Sciatic nerve (tissue), 2 donors: ENCODE data around the gene SLC25A33. TPM values are rescaled to one million over a fixed set of nuclear protein-coding genes. Genes with fewer than 3 reads are reported as not detected.
"Not testable (repeated sequence)": the region's sequence is repeated elsewhere in the genome, so short reads cannot be mapped to it uniquely, and the experiment has no call there.

ENCODE experiments used
- ATAC-seq: fragments of 200-7000 bp; cut with Tn5 transposase; one replicate; pipeline ENCODE4 v1.9.1; 2020; ENCODE audit warnings: mild to moderate bottlenecking, moderate library complexity
- DNase-seq: peaks from one replicate; pipeline ENCODE4 v3.0.0-alpha.2; 2020; ENCODE audit warnings: low spot score
- intact Hi-C: fragments of 100-400 bp; cut with DNase I; formaldehyde crosslinking; loops from one replicate; pipeline ENCODE4 v1.14.2; 2022
- total RNA-seq: library from RNA; stranded (reverse); fragmentation: NEBNext Ultra II Directional; extraction: Animal tissue kit (Norgen Biotek cat#: 25700); gene quantifications from one replicate; pipeline ENCODE4 v1.2.1, GENCODE V29; 2021
- donor health status: DM: no; HTN: no; CAD: no.
- donor health status: DM: no; HTN: no; CAD: no.

SLC25A33 gene, protein sequence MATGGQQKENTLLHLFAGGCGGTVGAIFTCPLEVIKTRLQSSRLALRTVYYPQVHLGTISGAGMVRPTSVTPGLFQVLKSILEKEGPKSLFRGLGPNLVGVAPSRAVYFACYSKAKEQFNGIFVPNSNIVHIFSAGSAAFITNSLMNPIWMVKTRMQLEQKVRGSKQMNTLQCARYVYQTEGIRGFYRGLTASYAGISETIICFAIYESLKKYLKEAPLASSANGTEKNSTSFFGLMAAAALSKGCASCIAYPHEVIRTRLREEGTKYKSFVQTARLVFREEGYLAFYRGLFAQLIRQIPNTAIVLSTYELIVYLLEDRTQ
- total RNA-seq: 2.9 TPM

DNA sequence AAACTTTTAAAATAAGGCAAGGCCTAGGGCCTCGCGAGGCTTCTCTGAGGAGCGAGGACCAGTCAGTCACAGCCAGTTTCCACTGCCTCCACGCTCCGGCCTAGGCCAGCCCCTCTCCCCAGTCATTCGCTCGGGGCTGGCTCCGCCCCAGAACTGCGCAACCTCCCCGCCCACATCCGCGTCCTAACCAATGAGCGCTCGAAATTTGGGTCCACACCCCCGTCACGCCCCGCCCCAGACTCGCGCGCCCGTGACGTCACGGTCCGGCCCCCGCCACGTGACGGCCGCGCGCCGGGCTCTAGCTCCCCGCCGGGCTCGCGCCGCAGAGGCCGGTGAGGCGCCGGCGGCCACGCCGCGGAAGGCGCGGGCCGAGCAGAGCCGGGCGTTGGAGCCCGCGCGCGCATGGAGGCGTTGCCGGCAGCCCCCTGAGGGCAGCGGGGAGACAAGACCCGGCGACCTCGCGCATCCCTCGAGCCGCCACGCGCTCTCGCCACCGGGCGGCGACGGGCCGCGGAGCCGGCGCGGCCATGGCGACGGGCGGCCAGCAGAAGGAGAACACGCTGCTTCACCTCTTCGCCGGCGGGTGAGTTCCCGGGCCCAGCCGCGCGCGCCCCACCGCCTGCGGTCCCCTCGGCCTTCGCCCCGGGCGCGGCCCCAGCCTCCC is at the start of gene SLC25A33:
Gene SLC25A33 (plus strand): TSS at position 301 of the 664 bp plus-strand sequence. CDS start 227 bp downstream, at position 528.
- intact Hi-C loops: no loop called here
- peak; percentile 100 for ATAC-seq
- peak; percentile 99 for DNase-seq

DNA sequence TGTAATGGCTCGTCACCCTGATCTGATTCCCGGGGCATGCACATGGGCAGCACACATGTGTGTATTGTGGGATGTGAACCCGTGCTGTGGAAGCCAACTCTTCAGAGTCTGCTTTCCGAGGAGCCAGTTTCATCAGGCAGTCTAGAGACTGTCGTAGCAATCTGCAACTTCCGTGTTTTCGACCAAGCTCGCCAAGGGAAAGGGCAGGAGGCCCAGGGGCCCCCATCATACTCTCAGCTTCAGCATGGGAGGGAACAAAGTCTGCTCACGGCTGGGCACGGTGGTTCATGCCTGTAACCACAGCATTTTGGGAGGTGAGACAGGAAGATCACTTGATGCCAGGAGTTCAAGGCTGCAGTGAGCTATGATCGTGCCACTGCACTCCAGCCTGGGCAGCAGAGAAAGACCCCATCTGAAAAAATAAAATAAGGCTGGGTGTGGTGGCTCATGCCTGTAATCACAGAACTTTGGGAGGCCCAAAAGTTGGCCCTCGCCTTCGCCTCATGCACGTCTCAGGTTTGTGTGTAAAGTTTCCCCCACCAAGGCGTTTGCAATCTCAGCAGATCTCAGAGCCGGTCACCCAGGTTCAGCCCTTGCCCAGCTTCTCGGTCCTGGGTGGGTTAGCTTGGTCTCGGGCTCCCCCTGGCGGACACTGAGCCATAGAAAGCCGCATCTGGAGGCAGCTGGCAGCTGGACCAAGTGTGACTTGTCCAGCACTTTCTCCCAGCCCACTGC is 48.5 kb upstream of the SLC25A33 start:
- DNase-seq (peak; percentile 96), ATAC-seq (peak; percentile 96)
- intact Hi-C loops: no loop called here

DNA sequence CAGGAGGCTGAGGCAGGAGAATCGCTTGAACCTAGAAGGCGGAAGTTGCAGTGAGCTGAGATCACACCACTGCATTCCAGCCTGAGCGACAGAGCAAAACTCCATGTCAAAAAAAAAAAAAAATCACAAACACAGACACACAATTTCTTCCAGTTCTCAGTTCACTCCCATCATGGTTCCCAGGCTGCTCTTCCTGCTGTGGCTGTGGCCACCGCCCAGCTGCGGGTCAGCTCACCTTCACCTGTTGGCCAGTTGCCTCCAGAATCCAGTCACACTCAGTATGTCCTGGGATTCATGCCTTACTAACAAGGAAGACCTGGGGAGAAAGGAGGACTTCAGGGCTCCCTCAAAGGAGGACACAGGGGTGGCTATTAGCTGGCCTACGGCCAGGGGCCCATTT is 45.9 kb upstream of the SLC25A33 start:
- DNase-seq (no peak), ATAC-seq (no peak)
- intact Hi-C loops: no loop called here

DNA sequence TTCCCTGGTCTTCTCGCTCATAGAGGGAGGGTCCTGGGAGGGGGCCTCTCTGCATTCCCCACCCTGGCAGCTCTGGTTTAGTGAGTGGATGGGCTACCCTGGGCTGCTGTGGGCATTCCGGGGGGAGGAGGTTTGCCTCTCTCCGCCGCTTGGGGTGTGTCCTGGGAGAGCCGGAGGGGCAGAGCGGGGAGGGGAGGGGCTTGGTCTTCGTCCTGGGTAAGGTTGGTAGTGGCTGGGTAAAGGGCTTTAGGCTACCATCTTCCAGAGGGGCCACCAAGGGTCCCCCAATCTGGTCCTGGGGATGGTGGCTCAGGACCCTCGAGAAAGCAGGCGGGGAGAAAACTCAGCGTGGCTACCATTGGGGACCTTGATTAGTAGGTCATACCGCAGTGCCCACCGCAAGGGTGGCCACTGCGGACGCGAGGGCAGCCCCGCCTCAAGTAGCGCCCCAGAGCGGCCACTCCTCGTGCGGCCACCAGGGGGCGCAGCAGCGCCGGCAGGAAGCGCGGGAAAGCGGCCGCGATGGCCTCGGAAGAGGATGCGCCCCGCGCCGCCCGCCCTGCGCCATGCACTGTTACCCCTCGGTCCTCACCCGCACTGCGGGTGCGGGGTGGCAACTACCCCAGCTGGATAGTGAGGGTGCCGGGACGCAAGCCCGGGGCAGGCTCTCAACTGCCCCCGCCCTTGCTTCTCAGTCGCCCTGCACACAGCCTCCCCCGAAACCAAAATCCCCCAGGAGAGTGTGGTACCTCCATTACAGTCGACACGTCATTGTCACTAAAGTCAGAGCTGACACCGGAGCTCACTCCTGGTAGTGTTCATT is 44.1 kb upstream of the SLC25A33 start:
- DNase-seq (peak; percentile 76), ATAC-seq (peak; percentile 63)

DNA sequence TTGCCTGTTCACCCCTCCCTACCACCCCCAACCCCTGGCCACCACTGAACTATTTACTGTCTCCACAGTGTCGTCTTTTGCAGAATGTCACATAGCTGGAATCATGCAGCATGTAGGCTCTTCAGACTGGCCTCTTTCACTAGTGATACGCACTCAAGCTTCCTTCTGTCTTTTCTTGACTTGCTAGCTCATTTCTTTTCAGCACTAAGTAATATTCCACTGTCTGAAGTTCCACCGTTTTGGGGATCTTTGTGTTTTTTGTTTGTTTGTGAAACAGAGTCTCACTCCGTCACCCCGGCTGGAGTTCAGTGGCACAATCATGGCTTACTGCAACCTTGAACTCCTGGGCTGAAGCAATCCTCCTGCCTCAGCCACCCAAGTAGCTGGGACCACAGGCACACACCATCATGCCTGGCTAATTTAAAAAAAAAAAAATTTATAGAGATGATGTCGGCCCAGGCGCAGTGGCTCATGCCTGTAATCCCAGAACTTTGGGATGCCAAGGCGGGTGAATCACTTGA is 43.4 kb upstream of the SLC25A33 start:
- DNase-seq (no peak), ATAC-seq (no peak)
- intact Hi-C loops: loop anchor here (2.0 kb wide), 1 partner anchor 77 kb away; no protein-coding TSS in a partner anchor

More for the DNA sequence above, 44.1 kb upstream of the SLC25A33 start:
- intact Hi-C loops: loop anchor here (2.0 kb wide), 1 partner anchor 78 kb away; no protein-coding TSS in a partner anchor

DNA sequence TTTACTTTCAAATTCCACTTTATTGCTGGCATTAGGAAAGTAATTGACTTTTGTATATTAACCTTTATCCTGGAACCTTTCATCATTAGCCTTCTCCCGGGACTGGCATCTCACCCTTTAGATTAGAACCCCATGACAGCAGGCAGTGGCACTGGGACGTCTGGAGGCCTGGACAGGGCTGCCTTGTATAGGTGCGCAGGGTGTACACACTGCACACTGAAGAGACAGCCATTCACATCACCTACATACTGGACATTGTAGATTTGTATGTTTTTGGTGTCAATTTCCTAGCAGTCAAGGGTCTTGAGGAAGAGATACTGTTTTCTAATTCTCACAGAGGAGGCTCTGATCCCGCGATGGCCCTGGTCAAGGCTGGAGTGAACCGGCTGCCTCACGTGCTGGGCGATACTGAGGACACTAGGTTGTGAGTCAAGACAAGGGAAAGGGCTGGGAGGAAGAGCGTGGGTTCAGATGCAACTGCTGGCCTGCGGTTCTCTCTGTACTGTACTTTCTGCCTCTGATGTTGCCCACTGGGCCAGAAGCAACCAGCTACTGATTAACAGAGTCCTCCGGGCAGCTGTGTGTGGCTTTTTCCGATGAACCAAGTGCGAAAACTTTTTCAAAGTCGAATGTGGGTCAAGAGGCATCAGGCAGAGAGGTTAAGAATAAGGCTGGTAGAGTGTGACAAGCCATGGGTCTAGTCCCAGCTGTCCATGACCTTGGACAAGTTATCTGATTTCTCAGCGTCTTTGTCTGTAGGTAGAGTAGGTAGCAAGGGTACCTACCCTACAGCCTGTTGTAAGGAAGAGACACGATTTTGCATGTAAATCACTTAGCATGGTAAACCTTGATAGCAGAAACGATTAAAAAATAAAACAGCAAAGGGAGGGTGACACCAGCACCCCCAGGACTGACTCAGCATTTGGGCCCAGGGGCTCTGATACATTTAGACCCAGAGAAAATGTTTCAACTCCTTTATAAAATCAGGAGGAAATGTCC is 38.2 kb upstream of the SLC25A33 start:
- ATAC-seq (no peak), DNase-seq (no peak)
- intact Hi-C loops: no loop called here

DNA sequence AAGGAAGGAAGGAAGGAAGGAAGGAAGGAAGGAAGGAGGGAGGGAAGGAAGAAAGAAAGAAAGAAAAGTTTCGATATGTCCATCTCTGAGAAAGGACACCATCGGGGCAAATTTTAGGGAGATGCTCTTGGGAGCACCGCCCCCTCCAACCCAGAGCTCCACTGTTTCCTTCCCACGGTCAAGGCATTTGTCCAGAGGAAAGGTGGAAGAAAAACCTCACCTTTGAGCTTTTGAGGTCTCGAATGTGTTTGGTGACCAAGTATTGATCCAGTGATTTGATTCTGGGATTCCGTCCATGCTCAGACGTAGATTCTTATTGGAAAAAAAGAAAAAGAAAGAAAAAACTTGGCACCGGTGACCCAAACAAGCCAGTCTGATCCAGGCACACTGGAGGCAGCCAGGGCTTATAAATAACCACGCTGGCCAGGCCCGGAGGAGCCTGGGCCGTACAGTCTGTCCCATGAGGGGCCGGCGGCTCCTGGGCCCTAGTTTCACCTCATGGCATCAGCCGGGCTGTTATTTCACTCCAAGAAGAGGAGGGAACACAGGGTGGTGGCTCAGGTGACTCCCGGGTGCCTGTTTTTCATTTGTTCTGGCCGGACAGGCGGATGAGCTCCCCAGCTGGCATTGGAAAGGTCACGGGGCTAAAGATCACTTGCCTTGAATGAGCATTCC is 36.1 kb upstream of the SLC25A33 start:
- no peak for ATAC-seq
- no peak for DNase-seq
- intact Hi-C loops: no loop called here

DNA sequence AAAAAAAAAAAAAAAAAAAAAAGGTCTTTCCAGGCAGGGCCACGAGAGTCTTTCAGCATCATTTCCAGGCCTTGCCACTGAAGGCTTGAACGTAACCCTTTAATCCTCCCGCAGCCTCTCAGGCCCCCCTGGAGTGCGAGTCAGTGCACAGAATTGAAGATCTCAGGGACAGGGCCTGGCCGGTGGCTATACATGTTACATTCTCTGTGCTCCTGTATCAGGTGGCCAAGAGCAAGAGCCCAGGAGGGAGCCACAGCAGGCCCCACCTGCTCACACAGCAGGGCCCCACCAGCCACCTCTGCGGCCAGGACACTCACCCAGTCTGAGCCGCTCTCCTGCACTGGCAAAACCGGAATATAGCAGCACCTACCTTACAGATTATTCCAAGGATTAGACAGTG is 34.1 kb upstream of the SLC25A33 start:
- intact Hi-C loops: no loop called here
- DNase-seq (no peak), ATAC-seq (no peak)

DNA sequence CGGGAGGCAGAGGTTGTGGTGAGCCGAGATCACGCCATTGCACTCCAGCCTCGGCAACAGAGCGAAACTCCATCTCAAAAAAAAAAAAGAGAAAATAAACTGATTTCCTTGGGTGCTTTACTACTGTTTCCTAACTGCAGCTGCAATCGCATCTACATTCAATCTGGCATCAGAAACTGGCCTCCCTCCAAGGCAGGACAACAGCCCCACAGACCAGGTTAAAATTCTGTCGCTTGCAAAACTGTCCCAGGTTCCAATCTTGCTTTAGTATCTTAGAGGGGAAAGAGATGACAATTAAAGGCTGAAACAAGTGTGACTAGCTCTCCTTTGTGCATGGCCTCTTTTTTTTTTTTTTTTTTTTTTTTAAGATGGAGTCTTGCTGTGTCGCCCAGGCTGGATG is 32.4 kb upstream of the SLC25A33 start:
- intact Hi-C loops: no loop called here
- ATAC-seq (no peak), DNase-seq (no peak)

DNA sequence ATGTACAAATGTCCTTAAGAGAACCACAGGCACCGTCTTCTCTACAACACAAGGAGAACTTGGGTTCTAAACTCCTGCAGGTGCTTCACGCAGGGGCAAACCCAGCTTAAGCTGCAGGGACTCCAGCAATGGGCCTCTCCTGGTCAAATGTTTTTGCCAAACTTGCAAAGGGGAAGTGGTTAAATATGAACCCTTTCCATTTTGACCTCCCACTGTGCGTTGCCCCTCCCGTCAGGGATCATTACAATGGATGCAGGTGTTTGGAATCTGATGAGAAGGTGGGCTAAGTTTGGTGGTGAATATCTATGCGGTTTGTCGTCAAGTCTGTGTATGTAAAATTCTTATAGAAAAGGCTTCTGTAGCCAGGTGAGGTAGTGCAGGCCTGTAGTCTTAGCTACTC is 29.1 kb upstream of the SLC25A33 start:
- no peak for DNase-seq
- intact Hi-C loops: no loop called here
- ATAC-seq: no peak

DNA sequence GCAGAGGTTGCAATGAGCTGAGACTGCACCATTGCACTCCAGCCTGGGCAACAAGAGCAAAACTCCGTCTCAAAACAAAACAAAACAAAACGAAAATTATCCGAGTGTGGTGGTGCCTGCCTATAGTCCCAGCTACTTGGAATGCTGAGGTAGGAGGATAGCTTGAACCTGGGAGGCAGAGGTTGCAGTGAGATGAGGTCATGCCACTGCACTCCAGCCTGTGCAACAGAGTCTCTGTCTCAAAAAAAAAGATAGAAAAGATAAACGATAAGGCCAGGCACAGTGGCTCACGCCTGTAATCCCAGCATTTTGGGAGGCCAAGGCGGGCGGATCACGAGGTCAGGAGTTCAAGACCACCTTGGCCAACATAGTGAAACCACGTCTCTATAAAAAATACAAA is 23.7 kb upstream of the SLC25A33 start:
- ATAC-seq, intact Hi-C loops, DNase-seq: not testable (repeated sequence)

DNA sequence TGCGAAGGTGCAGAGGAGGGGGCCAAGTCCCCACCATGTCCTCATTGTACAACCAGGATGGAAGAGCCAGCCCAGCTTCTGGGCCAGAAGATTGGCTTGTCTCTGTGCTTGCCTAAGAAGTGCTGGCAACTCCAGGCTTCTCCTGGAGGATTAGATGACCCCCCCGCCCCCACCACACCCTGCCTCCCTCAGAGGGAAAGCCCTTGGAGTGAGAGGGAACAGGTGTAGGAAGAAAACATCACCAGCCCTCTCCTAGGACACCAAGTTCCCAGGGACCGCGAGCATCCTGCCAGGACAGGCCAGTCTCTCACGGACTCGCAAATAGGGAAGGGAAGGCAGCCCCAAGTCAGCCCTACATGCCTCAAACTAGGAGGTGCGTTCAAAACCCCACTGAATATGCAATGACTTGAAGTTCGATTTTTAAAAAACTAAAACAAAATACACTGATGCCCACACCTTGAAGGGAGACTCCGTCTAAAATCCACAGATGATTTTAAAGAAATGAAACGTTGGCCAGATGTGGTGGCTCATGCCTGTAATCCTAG is 20.7 kb upstream of the SLC25A33 start:
- ATAC-seq (no peak), DNase-seq (no peak)
- intact Hi-C loops: no loop called here

DNA sequence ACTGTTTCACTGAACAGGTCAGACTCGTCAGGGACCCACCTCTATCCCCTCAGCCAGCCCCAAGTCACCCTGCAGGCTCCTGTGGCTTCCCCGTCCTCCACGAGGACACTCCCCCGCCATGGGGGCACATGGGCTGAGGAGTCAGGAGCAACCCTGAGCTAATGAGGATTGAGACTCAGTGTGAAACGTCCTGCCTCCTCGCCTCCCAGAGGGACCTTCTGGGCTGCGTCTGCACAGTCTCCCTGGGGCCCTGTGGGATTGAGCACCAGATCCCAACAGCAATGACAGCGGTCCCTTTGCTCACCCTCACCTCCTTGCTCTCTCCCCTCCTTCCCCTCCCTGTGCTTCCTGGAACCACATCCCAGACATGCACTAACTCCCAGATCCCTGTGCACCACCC is 18.9 kb upstream of the SLC25A33 start:
- no peak for DNase-seq
- intact Hi-C loops: no loop called here
- no peak for ATAC-seq

DNA sequence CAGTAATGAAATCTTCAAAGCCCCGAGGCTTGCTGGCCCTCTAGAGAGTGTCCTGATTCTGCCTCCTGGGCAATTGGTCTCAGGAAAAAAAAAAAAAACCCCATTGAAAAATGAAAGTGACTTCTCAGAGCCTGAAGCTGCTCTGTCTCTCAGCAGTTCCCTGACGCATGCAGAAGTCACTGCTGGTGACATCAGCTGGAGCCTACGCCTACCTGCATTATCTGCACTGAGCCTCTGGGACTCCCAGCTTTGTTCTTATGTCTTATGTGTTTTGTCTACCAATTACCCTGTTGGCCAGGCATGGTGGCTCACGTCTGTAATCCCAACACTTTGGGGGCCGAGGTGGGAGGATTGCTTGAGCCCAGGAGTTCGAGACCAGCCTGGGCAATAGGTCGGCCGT is 10.1 kb upstream of the SLC25A33 start:
- ATAC-seq (no peak), DNase-seq (no peak)
- intact Hi-C loops: no loop called here

DNA sequence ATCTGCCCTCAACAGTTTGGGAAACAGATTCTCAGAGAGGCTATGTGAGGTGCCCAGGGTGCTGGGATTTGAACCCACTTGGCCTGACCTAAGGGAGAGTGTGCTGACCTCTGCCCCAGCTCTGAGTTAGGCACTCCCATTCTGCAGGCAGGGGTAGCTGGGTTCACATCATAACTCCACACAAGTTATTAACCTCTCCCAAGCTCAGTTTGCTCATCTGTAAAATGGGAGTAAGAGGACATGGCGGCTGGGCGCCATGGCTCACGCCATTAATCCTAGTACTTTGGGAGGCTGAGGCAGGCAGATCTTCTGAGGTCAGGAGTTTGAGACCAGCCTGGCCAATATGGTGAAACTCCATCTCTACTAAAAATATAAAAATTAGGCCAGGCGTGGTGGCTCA is 8.9 kb upstream of the SLC25A33 start:
- no peak for ATAC-seq
- intact Hi-C loops: no loop called here
- no peak for DNase-seq

DNA sequence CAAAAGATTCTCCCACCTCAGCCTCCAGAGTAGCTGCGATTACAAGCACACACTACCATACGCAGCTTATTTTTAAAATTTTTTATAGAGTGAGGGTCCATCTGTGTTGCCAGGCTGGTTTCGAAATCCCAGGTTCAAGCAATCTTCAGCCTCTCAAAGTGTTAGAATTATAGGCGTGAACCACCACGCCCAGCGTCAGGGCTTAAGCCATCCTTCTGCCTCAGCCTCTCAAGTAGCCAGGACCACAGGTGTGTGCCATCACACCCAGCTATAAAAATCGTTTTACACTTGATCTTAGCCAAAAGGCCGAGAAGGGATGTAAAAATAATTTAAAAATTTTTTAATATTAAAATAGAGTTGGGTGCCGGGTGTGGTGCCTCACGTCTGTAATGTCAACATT is 4.3 kb upstream of the SLC25A33 start:
- intact Hi-C loops: no loop called here

DNA sequence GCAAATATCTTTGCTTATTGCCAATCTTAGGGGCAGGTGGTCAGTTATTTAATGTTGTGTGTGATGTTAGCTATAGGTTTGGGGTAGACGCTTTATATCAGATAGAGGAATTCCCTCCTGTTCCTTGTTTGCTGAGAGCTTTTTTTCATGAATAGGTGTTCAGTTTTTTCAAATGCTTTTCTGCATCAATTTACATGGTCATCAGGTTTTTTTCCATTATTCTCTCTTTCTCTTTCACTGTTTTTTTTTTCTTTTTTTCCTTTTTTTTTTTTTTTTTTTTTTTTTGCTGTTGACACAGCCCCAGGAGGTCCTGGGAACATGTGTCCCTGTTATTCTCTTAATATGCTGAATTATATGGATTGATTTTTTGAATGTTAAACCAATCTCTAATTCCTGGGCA is 3.0 kb upstream of the SLC25A33 start:
- no peak for ATAC-seq

More for the DNA sequence above, 4.3 kb upstream of the SLC25A33 start:
- DNase-seq (no peak), ATAC-seq (no peak)

More for the DNA sequence above, 3.0 kb upstream of the SLC25A33 start:
- DNase-seq: no peak
- intact Hi-C loops: no loop called here
